HG03342 (cell line): Measurements from ENCODE around the gene DDAH1.
"Not testable (repeated sequence)": the region's sequence is repeated elsewhere in the genome, so short reads cannot be mapped to it uniquely, and the experiment has no call there.

Experiments used
- ATAC-seq: cut with Tn5 transposase; IDR thresholded peaks from one replicate; pipeline ENCODE4 v1.9.1; 2021; ENCODE audit warnings: mild to moderate bottlenecking, moderate library complexity; ENCODE audit not compliant: unreplicated experiment

Gene DDAH1

GRCh38 chr1:85471558-85471957 lies 6.6 kb upstream of the DDAH1 start:
- ATAC-seq = no peak

- not testable (repeated sequence) for ATAC-seq
Measured at GRCh38 chr1:85470130-85470529, 5.2 kb upstream of the DDAH1 start.

- no peak for ATAC-seq
Measured at GRCh38 chr1:85467929-85468540, 3.1 kb upstream of the DDAH1 start.

- ATAC-seq = no peak
Measured at GRCh38 chr1:85467036-85467435, 2.1 kb upstream of the DDAH1 start.

- ATAC-seq = no peak
Measured at GRCh38 chr1:85465786-85466134, 801 bp upstream of the DDAH1 start.

GRCh38 chr1:85464497-85465098 lies 361 bp downstream of the DDAH1 start:
- peak; percentile 61 for ATAC-seq

- no peak for ATAC-seq
Measured at GRCh38 chr1:85463731-85464496, 1.0 kb downstream of the DDAH1 start.

GRCh38 chr1:85462931-85463649 lies 1.9 kb downstream of the DDAH1 start:
- ATAC-seq = no peak

- no peak for ATAC-seq
Measured at GRCh38 chr1:85461216-85461918, 3.6 kb downstream of the DDAH1 start.

- no peak for ATAC-seq
Measured at GRCh38 chr1:85460555-85461088, 4.3 kb downstream of the DDAH1 start.

GRCh38 chr1:85459290-85459689 lies 5.7 kb downstream of the DDAH1 start:
- no peak for ATAC-seq

GRCh38 chr1:85454214-85454613 lies 10.7 kb downstream of the DDAH1 start:
- ATAC-seq = no peak

GRCh38 chr1:85453640-85454194 lies 11.2 kb downstream of the DDAH1 start:
- no peak for ATAC-seq

- no peak for ATAC-seq
Measured at GRCh38 chr1:85452948-85453347, 12.0 kb downstream of the DDAH1 start.

- ATAC-seq = no peak
Measured at GRCh38 chr1:85451236-85451830, 13.6 kb downstream of the DDAH1 start.

GRCh38 chr1:85450832-85451231 lies 14.1 kb downstream of the DDAH1 start:
- no peak for ATAC-seq

- no peak for ATAC-seq
Measured at GRCh38 chr1:85449356-85449755, 15.6 kb downstream of the DDAH1 start.

GRCh38 chr1:85448358-85448757 lies 16.6 kb downstream of the DDAH1 start:
- ATAC-seq = no peak

GRCh38 chr1:85447006-85447943 lies 17.7 kb downstream of the DDAH1 start:
- no peak for ATAC-seq
